Epithelial cell of esophagus (primary cell): ENCODE measurements around the gene ERFE.

Experiments
- DNase-seq: peaks from one replicate; pipeline ENCODE4 v3.0.0; 2010; ENCODE audit warnings: low read depth
- H3K4me3 ChIP-seq: 2 replicates; pipeline ENCODE4 v1.5.1; 2011; ENCODE audit warnings: mild to moderate bottlenecking, low read length, control low read depth
- CTCF ChIP-seq: IDR thresholded peaks from 2 replicates; pipeline ENCODE4 v1.5.1; 2011; ENCODE audit warnings: low read depth, mild to moderate bottlenecking, low read length, control low read depth, inconsistent platforms; ENCODE audit not compliant: insufficient read depth; ENCODE audit errors: missing control alignments

The ERFE gene

GRCh38 chr2:238216651-238217184 is 57.9 kb downstream of the ERFE start:
- no peak for TF ChIP-seq CTCF
- no peak overlapping the region for H3K4me3 ChIP-seq
- DNase-seq, result no peak
